PFSK-1 (cell line): ENCODE data around the gene NCOA7.

ENCODE experiments used
- FOXP2 ChIP-seq: optimal IDR thresholded peaks from 2 replicates; pipeline ENCODE3; 2011; ENCODE audit warnings: borderline replicate concordance, control low read depth, inconsistent platforms; ENCODE audit not compliant: insufficient read depth; ENCODE audit errors: extremely low read length, extremely low read depth
- POLR2AphosphoS5 ChIP-seq: IDR thresholded peaks from 2 replicates; pipeline ENCODE4 v1.6.1; 2012; ENCODE audit warnings: low read depth, mild to moderate bottlenecking, control low read depth, low read length, moderate library complexity
- REST ChIP-seq, 2 experiments: IDR thresholded peaks; 2 replicates each; pipeline versions ENCODE4 v1.6.1 to v1.8.0; 2011 to 2012; ENCODE audit warnings: low read depth in 2 of 2, low read length in 2 of 2, control low read depth in 1 of 2, inconsistent platforms in 1 of 2, mild to moderate bottlenecking in 1 of 2, moderate library complexity in 1 of 2; ENCODE audit not compliant: insufficient read depth in 1 of 2
- SIN3A ChIP-seq: IDR thresholded peaks from 2 replicates; pipeline ENCODE4 v1.6.1; 2012; ENCODE audit warnings: mild to moderate bottlenecking, low read length, moderate library complexity, borderline replicate concordance; ENCODE audit not compliant: insufficient read depth
- TAF1 ChIP-seq: IDR thresholded peaks from 2 replicates; pipeline ENCODE4 v1.6.1; 2012; ENCODE audit warnings: low read length, control low read depth, borderline replicate concordance; ENCODE audit not compliant: insufficient read depth

NCOA7 gene

DNA sequence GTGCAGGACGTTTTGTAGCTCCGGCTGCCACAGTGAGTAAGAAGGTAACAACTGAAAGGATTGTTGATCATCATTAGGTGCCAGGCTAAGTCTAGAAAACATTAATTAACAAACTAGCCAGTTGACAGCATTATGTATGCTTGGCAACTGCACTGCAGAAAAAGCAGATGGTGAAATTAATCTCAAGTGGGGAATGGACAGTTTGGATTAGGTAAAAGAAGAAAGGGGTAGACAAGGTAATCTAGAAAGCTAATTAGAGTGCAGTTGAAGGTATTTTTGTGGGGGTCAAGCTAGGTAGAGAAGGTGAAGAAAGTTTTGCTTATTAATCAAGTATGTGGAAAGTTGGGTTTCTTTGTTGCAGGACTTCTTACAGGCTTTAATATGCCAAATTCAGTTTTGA, 96.2 kb downstream of the NCOA7 start:
- TF ChIP-seq POLR2AphosphoS5: no peak
- no peak for TF ChIP-seq SIN3A
- no peak for TF ChIP-seq FOXP2
- no peak for TF ChIP-seq REST (IDR thresholded peaks at IDR 0.05; ENCODE audit: insufficient read depth in 1 of 2, low read depth in 2 of 2, low read length in 2 of 2)
- no peak for TF ChIP-seq TAF1

DNA sequence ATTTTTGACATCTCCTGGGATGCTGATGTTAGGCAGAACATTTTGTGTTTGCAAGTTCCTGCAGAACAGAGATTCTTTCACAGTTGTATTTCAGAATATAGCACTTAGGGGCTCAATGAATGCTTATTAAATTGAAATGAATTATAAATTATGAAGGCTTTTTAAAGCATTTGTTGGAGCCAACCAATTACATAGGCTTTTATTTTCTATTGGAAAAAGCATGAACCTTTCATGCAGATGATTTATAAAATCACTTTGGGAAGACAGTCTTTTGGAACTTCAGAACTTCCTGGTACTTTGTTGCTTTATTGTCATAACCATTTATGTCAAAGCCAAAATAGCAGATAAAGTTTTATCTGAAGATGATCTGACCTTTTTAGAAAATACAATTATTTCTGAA, 96.6 kb downstream of the NCOA7 start:
- no peak for TF ChIP-seq TAF1
- TF ChIP-seq SIN3A: no peak
- no peak for TF ChIP-seq FOXP2
- no peak for TF ChIP-seq REST (IDR thresholded peaks at IDR 0.05; ENCODE audit: insufficient read depth in 1 of 2, low read depth in 2 of 2, low read length in 2 of 2)
- TF ChIP-seq POLR2AphosphoS5: no peak

GRCh38 chr6:125888989-125889656, 98.4 kb downstream of the NCOA7 start:
- TF ChIP-seq REST (IDR thresholded peaks at IDR 0.05; ENCODE audit: insufficient read depth in 1 of 2, low read depth in 2 of 2, low read length in 2 of 2) (no peak), TAF1 (no peak), POLR2AphosphoS5 (no peak), SIN3A (no peak), FOXP2 (no peak)

- TF ChIP-seq REST (IDR thresholded peaks at IDR 0.05; ENCODE audit: insufficient read depth in 1 of 2, low read depth in 2 of 2, low read length in 2 of 2): no peak
- TF ChIP-seq SIN3A: no peak
- TF ChIP-seq FOXP2: no peak
- no peak for TF ChIP-seq POLR2AphosphoS5
- TF ChIP-seq TAF1: no peak
Observed at GRCh38 chr6:125899726-125900182, 109.0 kb downstream of the NCOA7 start.

DNA sequence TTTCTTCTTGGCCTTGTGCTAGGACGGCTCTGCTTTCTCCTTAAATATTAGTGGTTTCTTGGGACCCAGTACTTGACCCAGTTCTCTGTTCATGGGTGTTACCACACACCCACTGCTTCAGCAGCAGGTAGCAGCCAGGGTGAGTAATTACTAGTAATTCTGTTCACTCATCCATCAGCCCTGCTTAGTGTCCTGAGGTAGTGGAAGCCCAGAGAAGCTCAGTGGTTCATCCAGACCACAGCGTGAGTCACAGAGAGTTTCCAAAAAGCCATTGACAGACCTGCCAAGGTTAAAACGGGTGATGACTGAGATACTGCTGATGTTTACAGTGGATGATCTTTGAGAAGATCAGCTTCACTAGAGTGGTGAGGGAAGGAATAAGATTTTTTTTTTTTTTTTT, 114.1 kb downstream of the NCOA7 start:
- no peak for TF ChIP-seq SIN3A
- TF ChIP-seq FOXP2: no peak
- TF ChIP-seq POLR2AphosphoS5: no peak
- TF ChIP-seq REST (IDR thresholded peaks at IDR 0.05; ENCODE audit: insufficient read depth in 1 of 2, low read depth in 2 of 2, low read length in 2 of 2): no peak
- no peak for TF ChIP-seq TAF1
